CD14-positive monocyte (primary cell): ENCODE results near the gene GON4L. TPM values are rescaled to one million over a fixed set of nuclear protein-coding genes. Genes with fewer than 3 reads are reported as not detected.

Source experiments
- DNase-seq, 3 donors: peaks; one replicate each; pipeline ENCODE4 v3.0.0-alpha.2; 2011 to 2022
- H2AFZ ChIP-seq: 2 replicates; pipeline ENCODE4 v1.6.0; 2012; ENCODE audit warnings: mild to moderate bottlenecking, low read depth, low read length, inconsistent platforms; ENCODE audit not compliant: insufficient read depth, poor library complexity, severe bottlenecking
- H3K27ac ChIP-seq, 2 donors: 1 replicate in 1 of 2; 2 replicates in 1 of 2; pipeline ENCODE4 v1.5.1; 2012 to 2013; ENCODE audit warnings: low read length in 2 of 2, control low read depth in 1 of 2, inconsistent platforms in 1 of 2, low read depth in 1 of 2, mild to moderate bottlenecking in 1 of 2
- H3K27me3 ChIP-seq, 2 donors: one replicate each; pipeline versions ENCODE4 v1.6.0 to v1.6.1; 2011 to 2013; ENCODE audit warnings: low read length in 2 of 2; ENCODE audit not compliant: control insufficient read depth in 2 of 2, insufficient read depth in 2 of 2
- H3K36me3 ChIP-seq, 2 donors: replicated peaks in 1 of 2; 1 replicate in 1 of 2; 2 replicates in 1 of 2; pipeline versions ENCODE4 v1.5.1 to v1.6.1; 2012 to 2013; ENCODE audit warnings: low read length in 2 of 2, control low read depth in 1 of 2, inconsistent platforms in 1 of 2, mild to moderate bottlenecking in 1 of 2; ENCODE audit not compliant: insufficient read depth in 2 of 2, control insufficient read depth in 1 of 2
- H3K4me1 ChIP-seq, 2 donors: 1 replicate in 1 of 2; 2 replicates in 1 of 2; pipeline versions ENCODE4 v1.5.1 to v1.6.1; 2012 to 2013; ENCODE audit warnings: low read length in 2 of 2, control low read depth in 1 of 2, inconsistent platforms in 1 of 2, mild to moderate bottlenecking in 1 of 2, moderate library complexity in 1 of 2; ENCODE audit not compliant: insufficient read depth in 2 of 2, control insufficient read depth in 1 of 2
- H3K4me2 ChIP-seq: replicated peaks from 2 replicates; pipeline ENCODE3; 2012; ENCODE audit warnings: low read length, moderate library complexity, mild to moderate bottlenecking; ENCODE audit not compliant: poor library complexity, severe bottlenecking; ENCODE audit errors: extremely low read depth
- H3K4me3 ChIP-seq, 3 experiments: fragments of 200-600 bp in 1 of 3; sonication (generic) in 1 of 3; replicated peaks in 1 of 3; 1 replicate in 2 of 3; 2 replicates in 1 of 3; pipeline ENCODE4 v1.5.1; 2011 to 2013; ENCODE audit warnings: low read length in 3 of 3, mild to moderate bottlenecking in 3 of 3, control low read depth in 2 of 3, low read depth in 2 of 3, inconsistent platforms in 1 of 3, moderate library complexity in 1 of 3
- H3K79me2 ChIP-seq: 2 replicates; pipeline ENCODE4 v1.6.0; 2012; ENCODE audit warnings: mild to moderate bottlenecking, control low read depth, inconsistent platforms, low read length, moderate library complexity; ENCODE audit not compliant: insufficient read depth
- H3K9ac ChIP-seq: 2 replicates; pipeline ENCODE4 v1.6.0; 2017; ENCODE audit warnings: low read length, mild to moderate bottlenecking; ENCODE audit not compliant: insufficient read depth, poor library complexity, severe bottlenecking
- H3K9me3 ChIP-seq, 2 donors: replicated peaks in 1 of 2; 1 replicate in 1 of 2; 2 replicates in 1 of 2; pipeline versions ENCODE4 v1.5.1 to v1.6.1; 2012 to 2013; ENCODE audit warnings: low read length in 2 of 2, control low read depth in 1 of 2; ENCODE audit not compliant: control insufficient read depth in 1 of 2, insufficient read depth in 1 of 2
- H4K20me1 ChIP-seq: 2 replicates; pipeline ENCODE4 v1.6.0; 2012; ENCODE audit warnings: mild to moderate bottlenecking, low read length, control low read depth, moderate library complexity; ENCODE audit not compliant: insufficient read depth
- H3K27ac Mint-ChIP-seq, 7 donors: one replicate each; pipeline ENCODE4 v1.8.0; 2020; ENCODE audit warnings: mild to moderate bottlenecking in 7 of 7, mixed read lengths in 7 of 7, moderate library complexity in 6 of 7, inconsistent platforms in 2 of 7
- H3K27me3 Mint-ChIP-seq, 3 donors: one replicate each; pipeline ENCODE4 v1.8.0; 2021 to 2022; ENCODE audit warnings: low read depth in 3 of 3, mild to moderate bottlenecking in 3 of 3, mixed read lengths in 3 of 3, moderate library complexity in 3 of 3, inconsistent platforms in 1 of 3
- H3K36me3 Mint-ChIP-seq, 2 donors: one replicate each; pipeline ENCODE4 v1.8.0; 2020; ENCODE audit warnings: mixed read lengths in 2 of 2, inconsistent platforms in 1 of 2, mild to moderate bottlenecking in 1 of 2
- H3K4me1 Mint-ChIP-seq: one replicate; pipeline ENCODE4 v1.8.0; 2020; ENCODE audit warnings: mild to moderate bottlenecking, mixed read lengths
- H3K4me3 Mint-ChIP-seq, 2 donors: one replicate each; pipeline ENCODE4 v1.8.0; 2020; ENCODE audit warnings: mild to moderate bottlenecking in 2 of 2, mixed read lengths in 2 of 2, moderate library complexity in 1 of 2
- H3K9me3 Mint-ChIP-seq, 7 donors: one replicate each; pipeline ENCODE4 v1.8.0; 2020 to 2022; ENCODE audit warnings: mixed read lengths in 7 of 7, mild to moderate bottlenecking in 6 of 7, moderate library complexity in 6 of 7, inconsistent platforms in 2 of 7
- CTCF ChIP-seq: fragments of 200-600 bp; IDR thresholded peaks from one replicate; pipeline ENCODE4 v1.8.0; 2022; ENCODE audit warnings: antibody characterized with exemption, mild to moderate bottlenecking
- WGBS: methylation state at CpG from one replicate; pipeline ENCODE4 v1.1.5; 2013; ENCODE audit warnings: missing lambda C conversion rate; ENCODE audit not compliant: insufficient coverage; 5-methylcytosine and 5-hydroxymethylcytosine counted together
- intact Hi-C, 2 donors: fragments of 100-400 bp; cut with micrococcal nuclease; formaldehyde crosslinking; loops; one replicate each; pipeline versions ENCODE4 v1.15.0 to v1.15.1; 2023
- polyA plus RNA-seq, 3 donors: library from polyadenylated mRNA; depleted of rRNA in 1 of 3; unstranded in 2 of 3; stranded (reverse) in 1 of 3; fragments of 300-500 nt in 2 of 3; fragments of >200 nt in 1 of 3; fragmentation: Illumina TruSeq in 2 of 3; gene quantifications; 1 replicate in 2 of 3; 2 replicates in 1 of 3; pipeline ENCODE4 v1.2.3, GENCODE V29; 2012 to 2021

The GON4L gene
- polyA plus RNA-seq, 3 donors = 8.5 to 39.5 (median 14.0) TPM

GRCh38 chr1:155892796-155893195, 35.8 kb upstream of the GON4L start:
- 83% methylated on average over 1 of the region's 3 CpGs for WGBS
- no peak for TF ChIP-seq CTCF
- Histone ChIP-seq H2AFZ (no peak overlapping the region), H3K27me3 (no peaks in the 10 kb centered on the region), H4K20me1 (peaks cover 13% of the 10 kb centered on the region), H3K4me1 (peaks cover 10 to 14% of the 10 kb centered on the region in 2 donors), H3K27ac (no peak overlapping the region), H3K79me2 (no peaks in the 10 kb centered on the region), H3K9me3 (no peaks in the 10 kb centered on the region), H3K9ac (no peak overlapping the region), H3K4me2 (no peak overlapping the region), H3K36me3 (peaks cover 11 to 19% of the 10 kb centered on the region in 2 donors), H3K4me3 (no peak overlapping the region)
- no peaks in the 10 kb centered on the region for H3K9me3 Mint-ChIP-seq
- peak overlapping the region in 3 of 7 donors; percentile 82 to 87 (median 86) for H3K27ac Mint-ChIP-seq
- peaks cover 14% of the 10 kb centered on the region for H3K4me1 Mint-ChIP-seq
- H3K27me3 Mint-ChIP-seq = no peaks in the 10 kb centered on the region
- no peak for DNase-seq
- intact Hi-C loops = no loop called here
- no peak overlapping the region for H3K4me3 Mint-ChIP-seq
- peaks cover 17 to 21% of the 10 kb centered on the region in 2 donors for H3K36me3 Mint-ChIP-seq

DNA sequence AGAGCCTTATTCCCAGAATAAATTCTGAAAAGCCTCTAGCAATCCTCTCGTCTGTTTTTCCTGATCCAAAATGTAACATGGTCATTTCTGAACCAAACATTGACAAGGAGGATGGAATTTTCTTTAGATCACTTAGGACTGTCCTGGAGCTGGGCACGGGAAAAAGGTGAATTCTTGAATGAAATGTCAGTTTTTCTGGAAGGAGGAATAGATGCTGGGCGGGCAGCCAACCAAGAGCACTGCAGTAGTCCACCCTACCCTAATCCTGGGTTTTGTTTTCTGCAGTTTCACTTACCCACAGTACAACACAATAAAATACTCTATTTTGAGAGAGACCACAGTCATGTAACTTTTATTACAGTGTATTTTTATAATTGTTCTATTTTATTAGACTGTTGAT, 33.2 kb upstream of the GON4L start:
- no peak overlapping the region for H3K4me3 Mint-ChIP-seq

More for the DNA sequence above, 33.2 kb upstream of the GON4L start:
- H3K4me1 Mint-ChIP-seq = peaks cover 14% of the 10 kb centered on the region
- no CpG with 5 or more reads among the region's 3 CpGs for WGBS
- H3K27me3 Mint-ChIP-seq = peaks cover 0 to 1% (median 0%) of the 10 kb centered on the region in 3 donors
- H3K9ac ChIP-seq = no peak overlapping the region
- H3K4me3 ChIP-seq = no peak overlapping the region
- intact Hi-C loops = no loop called here
- no peaks in the 10 kb centered on the region for H3K9me3 Mint-ChIP-seq
- no peak for DNase-seq
- no peak for TF ChIP-seq CTCF
- H4K20me1 ChIP-seq = no peaks in the 10 kb centered on the region
- H3K36me3 ChIP-seq = no peaks in the 10 kb centered on the region
- no peaks in the 10 kb centered on the region for H3K79me2 ChIP-seq
- H3K4me1 ChIP-seq = peaks cover 10 to 14% of the 10 kb centered on the region in 2 donors
- peaks cover 2 to 9% of the 10 kb centered on the region in 2 donors for H3K36me3 Mint-ChIP-seq
- H3K27ac Mint-ChIP-seq = no peak overlapping the region
- H3K27ac ChIP-seq = no peak overlapping the region
- no peak overlapping the region for H2AFZ ChIP-seq
- no peaks in the 10 kb centered on the region for H3K27me3 ChIP-seq
- H3K4me2 ChIP-seq = no peak overlapping the region
- H3K9me3 ChIP-seq = no peaks in the 10 kb centered on the region
